ENCODE data around the gene NCKAP5.
"Not testable (repeated sequence)": the region's sequence is repeated elsewhere in the genome, so short reads cannot be mapped to it uniquely, and the experiment has no call there.

The NCKAP5 gene

GRCh38 chr2:133492719-133493380 lies 75.4 kb downstream of the NCKAP5 start:
- no peak for DNase-seq

- no peak for DNase-seq
These were observed 77.8 kb downstream of the NCKAP5 start for GRCh38 chr2:133490411-133490980.

GRCh38 chr2:133489641-133490410 lies 78.4 kb downstream of the NCKAP5 start:
- DNase-seq, result no peak

GRCh38 chr2:133489146-133489545 lies 79.1 kb downstream of the NCKAP5 start:
- no peak for DNase-seq

GRCh38 chr2:133486771-133487191 lies 81.5 kb downstream of the NCKAP5 start:
- DNase-seq, result no peak

- no peak for DNase-seq
These were observed 82.4 kb downstream of the NCKAP5 start for GRCh38 chr2:133485868-133486267.

GRCh38 chr2:133484784-133485183 lies 83.5 kb downstream of the NCKAP5 start:
- no peak for DNase-seq

GRCh38 chr2:133484106-133484505 lies 84.2 kb downstream of the NCKAP5 start:
- DNase-seq, result no peak

GRCh38 chr2:133483181-133483580 lies 85.1 kb downstream of the NCKAP5 start:
- no peak for DNase-seq

- DNase-seq, result no peak
These were observed 87.4 kb downstream of the NCKAP5 start for GRCh38 chr2:133480707-133481429.

GRCh38 chr2:133477616-133477990 lies 90.7 kb downstream of the NCKAP5 start:
- no peak for DNase-seq

GRCh38 chr2:133476931-133477615 lies 91.2 kb downstream of the NCKAP5 start:
- no peak for DNase-seq

- DNase-seq, result no peak
These were observed 92.0 kb downstream of the NCKAP5 start for GRCh38 chr2:133476286-133476685.

GRCh38 chr2:133475610-133476009 lies 92.7 kb downstream of the NCKAP5 start:
- DNase-seq, result no peak

GRCh38 chr2:133470446-133470845 lies 97.8 kb downstream of the NCKAP5 start:
- not testable (repeated sequence) for DNase-seq

GRCh38 chr2:133462811-133463210 lies 105.5 kb downstream of the NCKAP5 start:
- DNase-seq, result no peak

GRCh38 chr2:133461484-133461883 lies 106.8 kb downstream of the NCKAP5 start:
- no peak for DNase-seq

GRCh38 chr2:133459590-133459989 lies 108.7 kb downstream of the NCKAP5 start:
- no peak for DNase-seq

- DNase-seq, result no peak
These were observed 110.0 kb downstream of the NCKAP5 start for GRCh38 chr2:133458280-133458679.

- DNase-seq, result no peak
These were observed 110.4 kb downstream of the NCKAP5 start for GRCh38 chr2:133457861-133458260.

GRCh38 chr2:133456971-133457370 lies 111.3 kb downstream of the NCKAP5 start:
- no peak for DNase-seq

- DNase-seq, result no peak
These were observed 112.1 kb downstream of the NCKAP5 start for GRCh38 chr2:133456156-133456555.

GRCh38 chr2:133453032-133453431 lies 115.2 kb downstream of the NCKAP5 start:
- no peak for DNase-seq

Measured in activated CD4-positive, CD25-positive, alpha-beta regulatory T cell treated with anti-CD3 and anti-CD28 coated beads, Interleukin-2, amount 50 U/mL, for 72 hours (primary cell).